MM.1S (cell line): ENCODE measurements around the gene PLEK.
"Not testable (repeated sequence)": the region's sequence is repeated elsewhere in the genome, so short reads cannot be mapped to it uniquely, and the experiment has no call there.

Experiments
- DNase-seq: peaks from one replicate; pipeline ENCODE4 v3.0.0-alpha.2; 2015
- H2AFZ ChIP-seq: fragments of 300-600 bp; sonication (generic); 2 replicates; pipeline ENCODE4 v1.6.0; 2016; ENCODE audit warnings: antibody characterized with exemption, low read length
- H3F3A ChIP-seq: fragments of 300-600 bp; sonication (generic); 2 replicates; pipeline ENCODE4 v1.6.1; 2016; ENCODE audit warnings: mild to moderate bottlenecking, antibody characterized with exemption, low read length, moderate library complexity, mixed read lengths; ENCODE audit not compliant: insufficient read depth
- H3K27ac ChIP-seq: fragments of 300-600 bp; sonication (generic); 2 replicates; pipeline ENCODE4 v1.5.1; 2016; ENCODE audit warnings: mild to moderate bottlenecking, low read length
- H3K27me3 ChIP-seq: fragments of 300-600 bp; sonication (generic); replicated peaks from 2 replicates; pipeline ENCODE4 v1.6.0; 2016; ENCODE audit warnings: low read length; ENCODE audit not compliant: insufficient read depth
- H3K36me3 ChIP-seq: fragments of 300-600 bp; sonication (generic); replicated peaks from 2 replicates; pipeline ENCODE4 v1.6.1; 2016; ENCODE audit warnings: mild to moderate bottlenecking, low read length, mixed read lengths; ENCODE audit not compliant: insufficient read depth
- H3K4me1 ChIP-seq: fragments of 300-600 bp; sonication (generic); 2 replicates; pipeline ENCODE4 v1.6.1; 2016; ENCODE audit warnings: low read length, mixed read lengths
- H3K4me2 ChIP-seq: fragments of 300-600 bp; sonication (generic); 2 replicates; pipeline ENCODE4 v1.6.0; 2016; ENCODE audit warnings: low read depth, low read length
- H3K4me3 ChIP-seq: fragments of 300-600 bp; sonication (generic); 2 replicates; pipeline ENCODE4 v1.5.1; 2016; ENCODE audit warnings: low read length, mixed read lengths
- H3K79me2 ChIP-seq: fragments of 300-600 bp; sonication (generic); 2 replicates; pipeline ENCODE4 v1.6.1; 2016; ENCODE audit warnings: mixed run types, low read length, mixed read lengths
- H3K9ac ChIP-seq: fragments of 300-600 bp; sonication (generic); 2 replicates; pipeline ENCODE4 v1.6.1; 2016; ENCODE audit warnings: low read length, mixed read lengths
- H3K9me2 ChIP-seq: fragments of 300-600 bp; sonication (generic); replicated peaks from 2 replicates; pipeline ENCODE4 v1.6.1; 2016; ENCODE audit warnings: mild to moderate bottlenecking, low read length, mixed read lengths; ENCODE audit not compliant: insufficient read depth
- H3K9me3 ChIP-seq: fragments of 300-600 bp; sonication (generic); replicated peaks from 2 replicates; pipeline ENCODE4 v1.6.1; 2016; ENCODE audit warnings: mild to moderate bottlenecking, low read length, mixed read lengths; ENCODE audit not compliant: insufficient read depth
- H4K20me1 ChIP-seq: fragments of 300-600 bp; sonication (generic); 2 replicates; pipeline ENCODE4 v1.6.1; 2016; ENCODE audit warnings: mild to moderate bottlenecking, low read length, moderate library complexity, mixed read lengths; ENCODE audit not compliant: insufficient read depth
- CTCF ChIP-seq: fragments of 300-600 bp; sonication (generic); IDR thresholded peaks from 2 replicates; pipeline ENCODE4 v1.5.1; 2016; ENCODE audit warnings: antibody characterized with exemption, low read length, mixed read lengths
- EZH2 ChIP-seq: fragments of 300-600 bp; sonication (generic); optimal IDR thresholded peaks from 2 replicates; pipeline ENCODE3; 2017; ENCODE audit warnings: low read depth, mild to moderate bottlenecking, antibody characterized with exemption, low read length, mixed read lengths
- EZH2phosphoT487 ChIP-seq: fragments of 300-600 bp; sonication (generic); IDR thresholded peaks from 2 replicates; pipeline ENCODE4 v1.6.1; 2018; ENCODE audit warnings: antibody characterized with exemption, low read length

PLEK gene

GRCh38 chr2:68342470-68342869 lies 22.6 kb upstream of the PLEK start:
- TF ChIP-seq EZH2 (no peak), EZH2phosphoT487 (no peak), CTCF (no peak)
- no peaks in the 10 kb centered on the region for H4K20me1 ChIP-seq
- no peak overlapping the region for H2AFZ ChIP-seq

GRCh38 chr2:68344031-68344430 lies 21.1 kb upstream of the PLEK start:
- no peak for TF ChIP-seq CTCF
- H3K9me2 ChIP-seq: no peaks in the 10 kb centered on the region
- no peak overlapping the region for H3K4me2 ChIP-seq
- H3K27ac ChIP-seq: no peak overlapping the region
- H3K9ac ChIP-seq: no peak overlapping the region
- H2AFZ ChIP-seq: no peak overlapping the region
- H3K79me2 ChIP-seq: no peaks in the 10 kb centered on the region
- no peaks in the 10 kb centered on the region for H3K9me3 ChIP-seq
- no peaks in the 10 kb centered on the region for H4K20me1 ChIP-seq
- no peak for DNase-seq
- H3K4me3 ChIP-seq: no peak overlapping the region
- H3K36me3 ChIP-seq: no peaks in the 10 kb centered on the region
- H3K27me3 ChIP-seq: no peaks in the 10 kb centered on the region
- no peaks in the 10 kb centered on the region for H3K4me1 ChIP-seq
- H3F3A ChIP-seq: no peaks in the 10 kb centered on the region

More at GRCh38 chr2:68342470-68342869, 22.6 kb upstream of the PLEK start:
- H3F3A ChIP-seq: no peaks in the 10 kb centered on the region
- no peaks in the 10 kb centered on the region for H3K27me3 ChIP-seq
- no peaks in the 10 kb centered on the region for H3K9me3 ChIP-seq
- no peak overlapping the region for H3K27ac ChIP-seq
- H3K4me1 ChIP-seq: no peaks in the 10 kb centered on the region
- H3K4me3 ChIP-seq: no peak overlapping the region
- H3K4me2 ChIP-seq: no peak overlapping the region
- no peaks in the 10 kb centered on the region for H3K36me3 ChIP-seq
- no peaks in the 10 kb centered on the region for H3K9me2 ChIP-seq
- H3K79me2 ChIP-seq: no peaks in the 10 kb centered on the region
- no peak for DNase-seq
- no peak overlapping the region for H3K9ac ChIP-seq

GRCh38 chr2:68345129-68345875 lies 19.8 kb upstream of the PLEK start:
- DNase-seq: no peak
- Histone ChIP-seq H3K9me2 (no peaks in the 10 kb centered on the region), H2AFZ (no peak overlapping the region), H3K9ac (no peak overlapping the region), H3K9me3 (no peaks in the 10 kb centered on the region), H3F3A (no peaks in the 10 kb centered on the region), H3K27me3 (no peaks in the 10 kb centered on the region), H3K4me2 (no peak overlapping the region), H3K79me2 (no peaks in the 10 kb centered on the region), H3K4me1 (no peaks in the 10 kb centered on the region), H3K27ac (no peak overlapping the region), H3K4me3 (no peak overlapping the region), H3K36me3 (no peaks in the 10 kb centered on the region), H4K20me1 (no peaks in the 10 kb centered on the region)
- TF ChIP-seq EZH2phosphoT487 (no peak), EZH2 (no peak)

- not testable (repeated sequence) for H3K4me2 ChIP-seq, H3K9me3 ChIP-seq, H2AFZ ChIP-seq, H4K20me1 ChIP-seq, H3K36me3 ChIP-seq, H3K9ac ChIP-seq, DNase-seq, H3K27ac ChIP-seq, H3F3A ChIP-seq, H3K4me1 ChIP-seq, H3K27me3 ChIP-seq, H3K79me2 ChIP-seq, H3K9me2 ChIP-seq, H3K4me3 ChIP-seq
Observed at GRCh38 chr2:68349091-68349490, 16.0 kb upstream of the PLEK start.
